Uterus (tissue), 2 donors: ENCODE results near the gene VASP.

Experiments
- POLR2A ChIP-seq, 2 donors: fragments of 450-650 bp; IDR thresholded peaks; one replicate each; pipeline ENCODE4 v1.6.1; 2016; ENCODE audit warnings: antibody characterized with exemption in 2 of 2, mild to moderate bottlenecking in 1 of 2, moderate library complexity in 1 of 2
- TF ChIP-seq, protein P1 (sequence below), 4 experiments: fragments of 200-600 bp in 2 of 4; fragments of 450-650 bp in 2 of 4; sonication (generic) in 2 of 4; IDR thresholded peaks; one replicate each; pipeline ENCODE4 v1.5.1; 2016 to 2019; ENCODE audit warnings: antibody characterized with exemption in 4 of 4, mild to moderate bottlenecking in 2 of 4, moderate library complexity in 1 of 4

DNA sequence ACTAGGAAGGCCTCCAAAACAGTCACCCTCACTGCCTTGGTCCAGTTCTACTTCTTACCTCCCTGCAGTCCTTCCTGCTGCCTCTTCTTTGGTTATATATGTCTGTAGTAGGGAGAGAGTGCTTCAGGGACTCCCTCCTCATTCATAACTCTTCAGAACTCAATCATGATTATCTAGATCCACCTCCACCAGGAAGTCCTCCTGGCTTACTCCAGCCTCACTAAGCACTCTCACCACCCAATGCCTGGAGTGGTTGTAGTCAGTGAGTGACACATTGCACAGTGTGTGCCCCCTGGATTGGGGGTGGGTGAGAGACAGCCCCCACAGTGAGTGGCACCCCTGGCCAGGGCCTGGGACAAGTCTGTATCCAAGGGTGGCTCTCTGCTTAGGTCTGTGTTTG lies 49.5 kb upstream of the VASP start:
- TF ChIP-seq, protein P1, sequence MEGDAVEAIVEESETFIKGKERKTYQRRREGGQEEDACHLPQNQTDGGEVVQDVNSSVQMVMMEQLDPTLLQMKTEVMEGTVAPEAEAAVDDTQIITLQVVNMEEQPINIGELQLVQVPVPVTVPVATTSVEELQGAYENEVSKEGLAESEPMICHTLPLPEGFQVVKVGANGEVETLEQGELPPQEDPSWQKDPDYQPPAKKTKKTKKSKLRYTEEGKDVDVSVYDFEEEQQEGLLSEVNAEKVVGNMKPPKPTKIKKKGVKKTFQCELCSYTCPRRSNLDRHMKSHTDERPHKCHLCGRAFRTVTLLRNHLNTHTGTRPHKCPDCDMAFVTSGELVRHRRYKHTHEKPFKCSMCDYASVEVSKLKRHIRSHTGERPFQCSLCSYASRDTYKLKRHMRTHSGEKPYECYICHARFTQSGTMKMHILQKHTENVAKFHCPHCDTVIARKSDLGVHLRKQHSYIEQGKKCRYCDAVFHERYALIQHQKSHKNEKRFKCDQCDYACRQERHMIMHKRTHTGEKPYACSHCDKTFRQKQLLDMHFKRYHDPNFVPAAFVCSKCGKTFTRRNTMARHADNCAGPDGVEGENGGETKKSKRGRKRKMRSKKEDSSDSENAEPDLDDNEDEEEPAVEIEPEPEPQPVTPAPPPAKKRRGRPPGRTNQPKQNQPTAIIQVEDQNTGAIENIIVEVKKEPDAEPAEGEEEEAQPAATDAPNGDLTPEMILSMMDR (IDR thresholded peaks at IDR 0.05): no peak
- TF ChIP-seq POLR2A (IDR thresholded peaks at IDR 0.05): no peak
